ENCODE data around the gene ACCS.

Gene ACCS, protein sequence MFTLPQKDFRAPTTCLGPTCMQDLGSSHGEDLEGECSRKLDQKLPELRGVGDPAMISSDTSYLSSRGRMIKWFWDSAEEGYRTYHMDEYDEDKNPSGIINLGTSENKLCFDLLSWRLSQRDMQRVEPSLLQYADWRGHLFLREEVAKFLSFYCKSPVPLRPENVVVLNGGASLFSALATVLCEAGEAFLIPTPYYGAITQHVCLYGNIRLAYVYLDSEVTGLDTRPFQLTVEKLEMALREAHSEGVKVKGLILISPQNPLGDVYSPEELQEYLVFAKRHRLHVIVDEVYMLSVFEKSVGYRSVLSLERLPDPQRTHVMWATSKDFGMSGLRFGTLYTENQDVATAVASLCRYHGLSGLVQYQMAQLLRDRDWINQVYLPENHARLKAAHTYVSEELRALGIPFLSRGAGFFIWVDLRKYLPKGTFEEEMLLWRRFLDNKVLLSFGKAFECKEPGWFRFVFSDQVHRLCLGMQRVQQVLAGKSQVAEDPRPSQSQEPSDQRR

DNA sequence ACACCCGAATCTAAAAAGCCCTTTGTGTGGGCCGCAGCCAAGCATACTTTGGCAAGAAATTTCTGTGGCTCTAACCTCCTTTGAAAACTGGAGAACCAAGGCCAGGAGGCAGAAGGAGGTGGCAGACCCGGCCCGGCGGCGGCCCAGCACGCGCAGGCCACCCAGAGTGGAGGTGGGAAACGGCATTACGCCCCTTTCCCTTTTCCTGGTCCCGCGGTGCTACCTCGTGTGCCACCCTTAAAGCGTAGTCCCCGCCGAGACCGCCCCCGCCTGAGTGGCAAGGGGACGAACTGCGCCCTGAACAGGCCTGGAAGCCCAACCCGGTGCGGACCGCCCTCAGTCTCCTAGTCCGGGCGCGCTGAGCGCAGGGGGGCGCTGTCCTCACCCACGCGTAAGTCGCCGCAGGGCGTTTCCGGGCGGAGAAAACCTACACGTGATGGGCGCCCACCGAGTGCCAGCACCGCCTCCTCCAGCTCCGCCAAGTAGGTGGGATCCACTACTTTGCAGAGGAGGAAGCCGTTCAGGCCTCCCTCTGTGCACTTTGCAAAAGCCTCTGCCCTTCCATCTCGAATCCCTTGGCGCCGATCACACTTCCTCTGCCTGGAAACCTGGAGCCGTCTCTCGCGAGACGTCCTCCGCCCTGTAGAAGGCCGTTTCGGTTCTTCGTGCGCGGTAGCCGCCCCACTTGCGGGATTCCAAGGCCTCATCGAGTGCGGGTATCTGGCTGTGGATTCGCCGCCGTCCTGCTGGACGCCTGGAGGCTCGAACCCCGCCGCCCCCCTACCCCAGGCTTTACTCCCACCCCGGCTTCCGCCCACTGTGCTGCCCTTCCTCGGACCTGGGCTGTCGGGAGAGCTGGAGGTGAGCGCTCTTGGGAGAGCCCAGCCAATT, at the start of gene ACCS:
Gene ACCS (plus strand): TSS at position 430 of the 891 bp plus-strand sequence. CDS start 1,358 bp downstream, outside the sequence.
- peak; percentile 51 for DNase-seq

DNA sequence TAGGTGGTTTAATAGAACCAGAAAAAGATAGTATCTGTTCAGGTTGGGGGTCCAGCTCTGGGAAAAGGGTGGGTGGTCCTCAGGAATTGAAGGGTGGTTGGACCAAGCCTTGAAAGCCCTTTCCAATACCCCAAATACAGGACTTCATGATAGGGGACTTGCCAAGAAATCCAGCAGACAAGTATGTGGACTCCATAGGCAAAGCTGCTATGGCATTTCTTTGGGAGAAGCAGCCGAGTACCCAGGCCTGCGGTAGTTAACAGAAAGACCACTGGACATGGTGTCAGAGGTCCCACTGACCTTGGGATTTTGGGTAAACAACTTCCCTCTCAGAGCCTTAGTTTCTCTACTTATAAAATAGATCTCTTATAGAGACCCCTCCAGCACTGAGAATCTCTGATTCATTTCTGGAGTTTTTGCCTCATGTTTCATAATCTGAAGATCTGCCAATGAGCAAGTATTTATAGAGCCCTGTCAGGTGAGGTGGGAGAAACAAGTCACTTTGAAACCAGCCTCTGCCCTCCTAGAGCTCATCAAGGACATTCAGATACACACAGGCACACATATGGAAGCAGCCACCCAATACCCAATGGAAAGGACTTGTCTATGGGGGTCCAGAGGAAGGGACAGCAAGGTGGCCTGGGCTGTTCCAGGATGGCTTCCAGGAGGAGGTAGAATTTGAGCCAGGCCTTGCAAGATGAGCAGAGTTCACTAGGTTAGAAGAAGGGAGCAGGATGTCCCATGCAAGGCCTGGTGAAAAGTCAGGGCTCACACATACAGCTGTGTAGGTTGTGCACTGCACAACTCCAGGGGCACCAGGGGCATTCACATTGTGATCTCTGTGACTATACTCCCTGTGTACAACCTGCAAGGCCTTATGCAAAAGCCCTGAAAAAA, 49.3 kb upstream of the ACCS start:
- DNase-seq, result no peak

DNA sequence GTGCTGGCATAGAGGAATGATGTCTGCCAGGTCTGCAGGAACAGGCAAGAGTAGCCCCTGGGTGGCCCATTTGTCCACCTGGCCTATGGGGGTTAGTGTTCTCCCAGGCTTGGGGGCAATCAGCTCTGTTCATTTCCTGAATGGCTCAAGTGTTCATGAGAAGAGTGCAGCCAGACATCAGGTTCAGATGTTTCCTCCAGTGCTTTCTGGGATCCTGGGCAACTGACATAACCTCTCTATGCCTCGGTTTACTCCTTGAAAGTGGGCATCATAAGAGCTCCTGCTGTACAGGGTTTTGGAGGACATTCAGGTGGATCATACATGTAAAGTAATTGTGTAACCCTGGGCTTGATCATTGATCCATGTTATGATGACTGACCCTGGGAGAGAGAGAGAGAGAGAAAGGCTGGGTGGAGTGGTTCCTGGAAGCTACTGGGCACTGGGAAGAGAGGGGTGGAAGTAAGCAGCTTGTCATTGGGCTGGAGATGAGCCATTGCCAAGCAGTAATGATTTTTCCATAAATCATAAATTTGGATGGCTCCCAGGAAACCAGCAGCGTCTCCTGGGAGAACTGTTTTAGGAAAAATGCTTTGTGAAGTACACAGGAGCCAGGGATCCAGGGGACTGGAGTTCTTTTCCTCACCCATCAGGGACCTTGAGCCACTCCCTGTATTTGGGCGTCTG, 48.5 kb upstream of the ACCS start:
- DNase-seq, result no peak

DNA sequence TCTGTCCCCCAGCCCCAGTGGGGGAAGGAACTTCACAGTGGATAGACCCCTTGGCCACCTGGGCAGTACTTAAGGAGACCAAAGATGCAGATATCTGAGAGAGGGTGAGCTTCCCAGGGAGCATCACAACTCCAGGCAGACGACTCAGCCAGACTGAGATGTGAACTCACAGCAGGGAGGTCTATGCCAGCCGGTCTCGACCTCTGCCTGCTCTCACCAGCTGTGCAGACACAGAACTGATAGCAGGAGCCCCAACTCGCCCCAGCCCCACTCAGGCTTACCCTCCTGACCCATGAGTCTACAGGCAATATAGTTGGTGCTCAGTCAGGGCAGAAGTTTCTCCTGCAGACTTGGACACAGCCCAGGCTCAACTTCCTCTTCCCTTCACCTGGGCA, 47.9 kb upstream of the ACCS start:
- DNase-seq, result no peak

DNA sequence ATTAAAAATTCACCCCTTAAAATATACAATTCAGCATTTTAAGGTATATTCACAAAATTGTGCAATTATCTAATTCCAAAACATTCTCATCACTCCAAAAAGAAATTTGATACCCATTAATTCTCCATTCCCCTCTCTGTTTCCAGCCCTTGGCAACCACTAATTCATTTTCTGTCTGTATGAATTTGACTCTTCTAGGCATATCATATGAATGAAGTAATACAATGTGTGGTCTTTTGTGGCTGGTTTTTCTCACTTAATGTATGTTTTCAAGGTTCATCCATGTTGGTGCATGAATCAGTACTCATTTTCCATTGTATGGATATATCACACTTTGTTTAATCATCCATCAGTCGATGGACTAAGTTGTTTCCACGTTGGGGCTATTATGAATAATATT, 47.2 kb upstream of the ACCS start:
- DNase-seq, result no peak

DNA sequence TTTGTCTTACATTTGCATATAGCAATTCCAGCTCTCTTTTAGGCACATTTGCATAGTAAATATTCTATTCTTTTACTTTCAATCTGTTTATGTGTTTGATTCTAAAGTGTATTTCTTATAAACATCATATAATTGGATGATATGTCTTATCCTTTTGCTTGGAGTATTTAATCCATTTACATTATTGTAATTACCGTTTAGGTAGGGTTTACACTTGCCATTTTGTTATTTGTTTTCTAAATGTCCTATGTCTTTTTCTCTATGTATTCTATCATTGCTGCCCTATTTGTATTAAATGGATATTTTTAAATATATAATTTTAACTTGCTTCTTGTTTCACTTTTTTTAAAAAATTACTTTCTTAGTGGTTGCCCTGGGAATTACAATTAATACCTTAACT, 41.1 kb upstream of the ACCS start:
- no peak for DNase-seq

DNA sequence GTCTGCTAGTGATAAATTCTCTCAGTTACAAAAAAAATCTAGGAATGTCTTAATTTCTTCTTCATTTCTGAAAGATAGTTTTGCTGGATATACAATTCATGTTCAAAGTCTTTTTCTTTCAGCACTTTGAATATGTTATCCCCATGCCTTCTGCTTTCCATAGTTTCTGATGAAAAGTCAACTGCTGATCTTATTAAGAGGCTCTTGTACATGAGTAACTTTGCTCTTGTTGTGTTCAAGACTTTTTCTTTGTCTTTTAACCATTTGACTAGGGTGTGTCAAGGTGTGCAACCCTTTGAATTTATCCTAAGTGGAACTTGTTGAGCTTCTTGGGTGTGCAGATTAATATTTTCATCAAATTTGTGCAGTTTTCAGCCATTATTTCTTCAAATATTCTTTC, 40.3 kb upstream of the ACCS start:
- no peak for DNase-seq

DNA sequence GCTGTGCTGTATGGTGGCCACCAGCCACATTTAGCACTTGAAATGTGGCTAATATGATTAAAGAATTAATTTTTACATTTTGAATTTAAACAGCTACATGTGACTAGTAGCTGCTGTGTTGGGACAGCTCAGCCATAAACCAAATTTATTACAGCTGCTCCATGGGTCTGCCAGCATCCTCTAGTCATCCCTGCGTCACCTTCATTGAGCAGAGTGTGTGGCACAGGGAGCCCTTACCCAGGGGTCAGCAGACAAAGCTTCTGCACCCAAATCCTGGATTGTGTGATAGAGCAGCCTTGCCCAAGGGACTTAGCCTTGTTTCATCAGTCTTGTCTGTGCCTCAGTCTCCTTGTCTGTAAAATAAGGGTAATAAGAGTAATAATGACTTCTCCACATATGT, 37.7 kb upstream of the ACCS start:
- no peak for DNase-seq

DNA sequence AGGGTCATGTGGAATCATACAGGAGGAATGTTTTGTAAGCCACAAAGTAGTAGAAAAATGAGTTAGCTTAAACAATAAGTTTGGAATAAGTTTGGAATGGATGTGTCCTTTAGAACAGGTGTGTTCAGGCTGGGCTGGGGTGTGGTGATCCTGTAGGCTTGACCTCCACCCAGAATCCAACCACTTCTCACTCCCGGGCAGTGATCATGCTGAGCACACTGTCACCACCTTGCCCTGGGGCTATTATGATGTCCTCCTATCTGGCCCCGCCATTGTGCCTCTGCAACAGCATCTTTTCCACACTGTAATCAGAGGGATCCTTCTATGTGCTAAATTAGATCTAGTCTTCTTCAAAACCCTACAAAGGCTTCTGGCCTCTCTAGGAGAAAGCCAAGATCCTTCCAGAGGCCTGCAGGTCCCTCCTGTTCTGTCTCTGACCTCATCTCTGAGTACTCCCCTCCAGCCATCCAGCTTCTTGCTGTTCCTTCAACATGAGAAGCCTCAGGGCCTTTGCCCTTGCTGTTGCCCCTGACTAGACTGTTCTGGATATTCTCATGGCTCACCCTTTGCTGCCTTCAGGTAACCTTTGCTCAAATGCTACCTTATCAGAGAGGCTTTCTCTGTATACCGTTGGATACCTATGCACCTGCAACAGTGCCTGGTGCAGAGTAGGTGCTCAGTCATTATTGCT, 37.1 kb upstream of the ACCS start:
- no peak for DNase-seq

DNA sequence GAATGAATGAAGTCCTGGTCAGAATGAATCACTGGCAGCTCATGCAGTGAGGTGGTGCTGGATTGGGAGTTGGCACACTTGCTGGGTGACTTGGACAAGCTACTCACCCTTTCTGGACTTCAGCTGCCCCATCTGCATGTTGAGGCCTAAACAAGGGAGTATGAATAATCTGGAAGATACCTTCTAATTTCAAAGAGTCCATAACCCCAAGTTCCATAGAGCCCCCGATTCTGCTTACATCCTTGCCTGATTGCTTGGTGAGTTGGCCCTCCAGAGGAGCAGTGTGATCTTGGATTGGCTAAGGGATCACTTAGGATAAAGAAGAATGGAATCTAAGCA, 36.6 kb upstream of the ACCS start:
- DNase-seq, result no peak

DNA sequence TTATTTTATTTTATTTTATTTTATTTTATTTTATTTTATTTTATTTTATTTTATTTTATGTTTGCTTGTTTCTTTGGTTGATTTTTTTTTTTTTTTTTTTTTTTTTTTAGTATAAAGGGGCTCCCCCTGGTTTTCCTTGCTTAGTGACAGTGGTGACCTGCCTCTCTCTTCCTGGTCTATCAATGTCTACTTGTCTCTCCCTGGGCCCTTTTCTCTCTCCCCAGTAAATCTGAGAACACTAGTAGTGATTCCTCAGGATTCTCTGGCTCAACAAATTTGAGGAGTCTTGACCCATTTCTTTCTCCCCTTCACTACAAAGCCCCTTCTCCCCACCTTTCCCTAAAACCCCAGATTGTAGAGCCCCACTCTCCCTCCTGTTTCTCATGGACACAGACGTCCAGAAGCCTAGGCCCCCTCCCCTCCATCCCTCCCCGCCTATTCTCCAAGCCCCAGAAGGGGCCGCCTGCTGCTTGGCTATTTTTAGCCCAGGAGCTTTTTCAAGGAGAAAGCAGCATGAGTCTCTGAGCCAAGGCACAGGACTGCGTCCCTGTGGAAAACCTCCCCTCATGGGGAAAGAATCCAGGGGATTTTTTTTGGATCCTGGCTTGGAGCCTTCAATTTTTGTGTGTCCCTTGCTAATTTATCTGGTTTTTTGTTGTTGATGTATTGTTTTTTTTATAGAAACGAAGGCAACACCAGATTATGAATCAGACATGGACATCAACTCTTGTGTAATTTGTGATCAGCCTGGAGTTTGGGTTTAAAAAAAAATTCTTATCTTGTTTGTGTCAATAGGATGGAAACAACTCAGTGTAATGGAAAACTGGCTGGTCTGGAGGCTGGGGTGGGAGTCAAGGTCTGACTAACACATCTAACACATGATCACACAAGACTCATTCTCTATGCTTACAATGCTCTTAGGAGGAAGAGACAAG, 35.8 kb upstream of the ACCS start:
- no peak for DNase-seq

DNA sequence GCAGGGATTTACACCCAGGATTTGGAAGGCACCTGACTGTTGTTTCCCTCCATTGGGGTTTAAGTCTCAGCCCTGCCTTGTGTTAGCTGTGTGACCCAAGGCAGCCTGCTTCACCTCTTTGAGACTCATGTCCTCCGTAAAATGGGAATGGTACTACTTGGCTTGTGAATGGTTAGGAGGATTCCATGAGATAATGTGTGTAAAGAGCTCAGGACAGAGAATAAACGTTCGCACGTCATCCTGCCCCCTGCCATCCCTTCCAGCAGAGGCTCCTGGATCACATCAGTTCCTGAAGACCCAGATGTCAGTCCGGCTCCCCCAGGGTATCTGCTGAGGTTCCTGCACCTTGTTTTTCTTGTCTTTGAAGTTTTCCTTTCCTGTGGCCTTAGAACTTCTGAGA, 35.1 kb upstream of the ACCS start:
- no peak for DNase-seq

DNA sequence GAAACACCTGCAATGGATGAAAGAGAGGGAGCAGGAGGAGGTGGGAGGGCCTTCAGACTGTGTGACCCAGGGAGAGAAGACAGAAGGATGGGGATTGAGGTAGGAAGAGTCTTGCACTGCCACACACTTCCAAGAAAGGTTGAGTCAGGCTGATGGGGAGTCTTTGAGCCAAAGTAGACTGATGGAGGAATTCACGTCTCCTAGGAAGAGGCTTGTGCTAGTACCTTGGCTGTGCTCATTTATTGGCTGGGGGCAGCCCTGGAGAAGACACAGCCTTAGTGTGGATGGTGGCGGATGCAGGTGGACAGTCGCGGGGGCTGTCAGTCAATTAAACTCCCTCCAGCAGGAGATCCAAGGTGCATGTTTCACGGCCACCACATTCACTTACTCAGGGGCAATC, 34.5 kb upstream of the ACCS start:
- DNase-seq, result no peak

DNA sequence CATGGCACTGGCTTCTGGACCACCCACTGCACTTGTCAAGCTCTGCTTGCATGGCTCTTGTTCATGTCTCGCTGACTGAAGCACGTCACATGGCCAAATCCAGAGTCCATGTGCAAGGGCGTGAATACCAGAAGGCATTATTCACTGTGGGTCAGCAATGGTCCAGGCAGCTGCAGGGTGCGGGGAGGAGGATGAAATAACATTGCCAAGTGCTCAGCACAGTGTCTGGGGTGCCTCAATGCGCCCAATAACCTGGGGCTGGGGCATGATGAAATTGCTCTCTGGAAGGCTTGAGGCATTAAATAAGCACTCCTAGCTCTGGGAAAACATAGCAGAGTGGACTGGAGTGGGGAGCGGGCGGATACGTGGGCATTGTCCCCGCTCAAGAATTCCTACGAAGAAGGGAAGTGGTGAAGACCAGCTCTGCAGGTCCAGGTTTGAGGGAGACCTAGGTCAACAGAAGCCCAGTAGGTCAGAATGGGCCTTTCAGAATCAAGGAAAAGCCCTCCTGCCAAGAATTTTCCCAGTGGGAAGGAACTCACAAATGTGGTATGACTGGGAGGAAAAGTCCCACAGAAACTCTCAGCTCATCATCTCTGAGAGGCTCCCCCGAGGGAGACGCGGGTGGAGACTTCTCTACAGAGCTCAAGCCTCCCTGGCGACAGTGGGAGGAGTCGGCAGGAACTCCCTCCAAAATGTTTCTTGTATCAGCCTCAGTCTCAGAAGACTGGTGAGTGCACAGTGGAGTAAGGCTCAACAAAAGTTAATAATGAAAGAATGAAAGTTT, 33.6 kb upstream of the ACCS start:
- DNase-seq, result no peak

DNA sequence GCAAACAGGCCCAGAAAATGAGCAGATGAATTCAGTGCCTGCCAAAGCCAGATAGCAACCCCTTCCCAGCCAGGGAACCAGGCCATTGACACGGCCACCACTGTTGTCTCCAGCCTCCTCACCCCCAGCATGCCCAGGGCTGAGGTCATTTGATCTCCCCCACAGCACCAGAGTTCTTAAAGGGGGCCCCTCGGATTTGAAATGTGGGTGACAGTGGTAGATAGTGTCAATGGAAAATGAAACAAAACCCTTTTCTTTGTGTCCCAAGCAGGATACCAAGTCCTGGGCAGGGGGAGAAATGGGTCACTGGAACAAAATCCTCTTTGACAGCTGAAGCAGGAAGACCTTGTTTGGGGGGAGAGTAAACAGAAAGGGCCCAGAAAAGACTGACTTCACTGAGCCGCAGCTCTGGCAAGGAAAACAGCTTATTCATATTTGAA, 32.6 kb upstream of the ACCS start:
- no peak for DNase-seq

DNA sequence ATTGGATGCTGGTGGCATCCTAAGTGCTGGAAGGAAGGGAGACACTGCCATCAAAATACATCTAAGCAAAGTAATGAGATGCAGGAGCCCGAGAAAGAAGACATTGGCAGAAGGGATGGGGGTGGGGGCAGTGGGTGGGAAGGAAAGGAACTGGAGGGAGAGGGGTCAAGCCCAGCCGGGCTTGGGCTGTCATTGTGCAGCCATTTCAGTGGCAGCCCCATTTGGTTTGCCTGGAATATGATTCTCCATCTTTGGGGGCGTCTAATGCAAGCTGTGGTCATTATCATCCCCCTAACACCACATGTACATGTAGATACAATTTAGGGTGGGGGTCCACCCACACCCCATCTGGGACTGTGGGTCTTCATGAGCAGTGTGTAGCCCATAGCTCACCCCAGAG, 32.2 kb upstream of the ACCS start:
- DNase-seq, result no peak

DNA sequence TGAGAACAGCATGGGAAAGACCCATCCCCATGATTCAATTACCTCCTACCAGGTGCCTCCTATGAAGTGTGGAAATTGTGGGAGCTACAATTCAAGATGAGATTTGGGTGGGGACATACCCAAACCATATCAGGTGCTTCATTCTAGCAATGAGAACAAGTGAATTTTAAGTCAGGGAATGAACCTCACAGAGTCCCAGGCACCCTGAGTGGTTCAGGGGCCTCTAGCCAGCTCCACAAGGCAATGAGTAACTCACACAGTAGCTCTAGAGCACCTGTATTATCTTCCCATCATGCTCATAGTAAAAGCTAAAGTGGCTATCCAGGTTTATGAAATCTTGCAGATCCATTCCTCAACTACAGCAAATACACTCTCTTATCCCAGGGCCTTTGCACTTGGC, 31.4 kb upstream of the ACCS start:
- no peak for DNase-seq

DNA sequence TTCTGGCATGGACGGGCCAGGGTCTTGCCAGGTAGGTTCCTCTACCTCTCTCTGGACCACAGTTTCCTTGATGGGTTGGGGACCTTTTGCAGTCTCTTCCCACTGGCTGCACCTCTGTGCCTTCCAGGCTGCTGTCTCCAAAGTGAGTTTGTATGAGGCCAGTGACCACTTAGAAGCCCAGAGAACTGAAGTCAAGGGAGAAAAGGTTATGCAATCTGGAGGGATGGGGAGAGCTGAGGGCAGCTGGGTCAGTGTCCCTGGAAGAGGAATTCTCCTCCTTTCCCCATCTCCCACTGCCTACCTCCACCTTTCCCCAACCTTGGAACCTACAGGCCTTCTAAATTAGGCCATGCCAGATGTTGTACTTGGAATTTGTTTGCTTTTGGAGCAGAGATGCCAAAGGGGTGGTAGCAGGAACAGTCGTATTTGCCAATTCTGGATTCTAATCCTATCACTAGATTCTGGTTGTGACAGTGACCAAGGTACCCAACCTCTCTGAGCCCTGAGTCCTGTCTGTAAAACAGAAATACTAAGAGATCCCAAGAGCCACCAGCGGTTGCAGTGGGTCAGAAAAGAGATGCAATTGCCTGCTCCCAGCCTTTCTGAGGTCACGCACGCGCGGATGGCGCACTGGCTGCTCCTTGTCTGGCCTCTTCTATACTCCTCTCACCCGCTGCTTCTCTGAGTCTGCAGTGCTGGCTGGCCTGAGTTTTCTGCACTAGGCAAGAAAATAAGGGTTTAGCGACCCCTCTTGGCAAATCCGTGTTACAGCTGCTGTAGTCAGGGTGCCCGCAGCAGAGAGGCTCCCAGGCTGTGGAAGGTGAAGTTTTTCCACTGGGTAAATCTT, 29.0 kb upstream of the ACCS start:
- peak; percentile 46 for DNase-seq

DNA sequence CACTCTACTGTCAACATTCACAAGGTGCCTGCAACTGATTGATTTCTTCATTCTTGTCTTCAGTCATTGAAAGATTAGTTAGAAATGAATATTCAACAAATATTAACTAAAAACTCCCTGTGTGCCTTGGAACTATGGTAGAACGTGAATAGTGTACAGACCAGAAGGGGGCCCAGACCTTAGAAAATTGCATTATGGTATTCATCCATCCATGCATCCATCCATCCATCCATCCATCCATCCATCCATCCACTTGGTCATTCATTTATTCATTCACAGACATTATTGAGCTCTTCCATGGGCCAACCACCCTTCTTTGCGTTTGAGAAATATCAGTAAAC, 28.4 kb upstream of the ACCS start:
- no peak for DNase-seq
